BJ (cell line): Measurements from ENCODE around the gene PACSIN1. TPM values are rescaled to one million over a fixed set of nuclear protein-coding genes. Genes with fewer than 3 reads are reported as not detected.

Experiments
- CTCF ChIA-PET: fragments of 350-600 bp; formaldehyde crosslinking; extraction: SDS; loops from one replicate; lab custom pipeline; 2021; ENCODE audit warnings: antibody characterized with exemption, inconsistent platforms; lab: Yijun Ruan, JAX
- POLR2A ChIA-PET: fragments of 300-600 bp; sonication (Branson Sonifier 250); formaldehyde crosslinking; extraction: SDS; loops from one replicate; lab custom pipeline; 2021; ENCODE audit warnings: antibody characterized with exemption; lab: Charles Lee
- DNase-seq: peaks from one replicate; pipeline ENCODE4 v3.0.0-alpha.2; 2011; ENCODE audit warnings: low read depth
- H3K27me3 ChIP-seq: 2 replicates; pipeline ENCODE4 v1.6.0; 2011; ENCODE audit warnings: low read length; ENCODE audit not compliant: control insufficient read depth, insufficient read depth
- H3K36me3 ChIP-seq: 2 replicates; pipeline ENCODE4 v1.5.1; 2011; ENCODE audit warnings: low read length; ENCODE audit not compliant: control insufficient read depth, insufficient read depth
- H3K4me3 ChIP-seq: 2 replicates; pipeline ENCODE4 v1.5.1; 2011; ENCODE audit warnings: low read depth, mild to moderate bottlenecking, control low read depth, low read length
- CTCF ChIP-seq: IDR thresholded peaks from 2 replicates; pipeline ENCODE4 v1.5.1; 2011; ENCODE audit warnings: low read depth, mild to moderate bottlenecking, control low read depth, inconsistent platforms, low read length, moderate library complexity; ENCODE audit not compliant: insufficient read depth
- polyA plus RNA-seq: library from polyadenylated mRNA; depleted of rRNA; stranded (reverse); fragments of >200 nt; gene quantifications from 2 replicates; pipeline ENCODE4 v1.2.3, GENCODE V29; 2011

PACSIN1 gene
- polyA plus RNA-seq, 1 experiment = 0.04 TPM

GRCh38 chr6:34516391-34517324, 50.8 kb downstream of the PACSIN1 start:
- Histone ChIP-seq H3K4me3 (no peak overlapping the region), H3K27me3 (peaks cover 16% of the 10 kb centered on the region), H3K36me3 (no peaks in the 10 kb centered on the region)
- TF ChIP-seq CTCF = no peak
- no peak for DNase-seq
- CTCF ChIA-PET = interaction anchor here (1.1 kb wide), 1 partner anchor 10 kb away, joined by 4 read pairs; no protein-coding TSS in a partner anchor
- POLR2A ChIA-PET = no interaction called here

- DNase-seq = no peak
- Histone ChIP-seq H3K4me3 (no peak overlapping the region), H3K36me3 (no peaks in the 10 kb centered on the region), H3K27me3 (peaks cover 16% of the 10 kb centered on the region)
- POLR2A ChIA-PET = no interaction called here
- TF ChIP-seq CTCF = no peak
- CTCF ChIA-PET = interaction anchor here (1.1 kb wide), 1 partner anchor 9 kb away, joined by 4 read pairs; no protein-coding TSS in a partner anchor
These were observed 51.6 kb downstream of the PACSIN1 start for GRCh38 chr6:34517461-34517881.

- CTCF ChIA-PET = interaction anchor here (1.1 kb wide), 1 partner anchor 9 kb away, joined by 4 read pairs; no protein-coding TSS in a partner anchor
- POLR2A ChIA-PET = no interaction called here
- no peak for DNase-seq
- H3K4me3 ChIP-seq = no peak overlapping the region
- peaks cover 16% of the 10 kb centered on the region for H3K27me3 ChIP-seq
- TF ChIP-seq CTCF = no peak
- H3K36me3 ChIP-seq = no peaks in the 10 kb centered on the region
These were observed 52.1 kb downstream of the PACSIN1 start for GRCh38 chr6:34517966-34518365.

GRCh38 chr6:34518669-34519365, 52.9 kb downstream of the PACSIN1 start:
- TF ChIP-seq CTCF = no peak
- DNase-seq = no peak
- Histone ChIP-seq H3K27me3 (peaks cover 16% of the 10 kb centered on the region), H3K4me3 (no peak overlapping the region), H3K36me3 (no peaks in the 10 kb centered on the region)
- POLR2A ChIA-PET = no interaction called here
- CTCF ChIA-PET = interaction anchor here (0.7 to 1.3 kb wide), 2 partner anchors 22 to 129 kb away, joined by 3 to 4 read pairs; no protein-coding TSS in a partner anchor

- ChIA-PET POLR2A (no interaction called here), CTCF (interaction anchor here (1.2 to 1.3 kb wide), 2 partner anchors 20 to 324 kb away, joined by 3 read pairs; no protein-coding TSS in a partner anchor)
- no peak for DNase-seq
- no peak for TF ChIP-seq CTCF
- Histone ChIP-seq H3K27me3 (peaks cover 10% of the 10 kb centered on the region), H3K36me3 (no peaks in the 10 kb centered on the region), H3K4me3 (no peak overlapping the region)
These were observed 54.2 kb downstream of the PACSIN1 start for GRCh38 chr6:34519971-34520644.
